HepG2 (cell line): ENCODE data around the gene IMPACT. TPM values are rescaled to one million over a fixed set of nuclear protein-coding genes. Genes with fewer than 3 reads are reported as not detected.

ENCODE experiments used
- ATAC-seq: fragments of 200-7000 bp; cut with Tn5 transposase; 3 replicates; pipeline ENCODE4 v1.9.1; 2020; ENCODE audit warnings: mild to moderate bottlenecking, moderate library complexity
- BruUV-seq: library from RNA; stranded (reverse); fragments of 400-500 nt; replicated peaks from 2 replicates; lab custom pipeline; 2021; lab: Mats Ljungman, UMichigan
- CTCF ChIA-PET: fragments of 300-600 bp; formaldehyde crosslinking; extraction: SDS; loops from one replicate; lab custom pipeline; 2021; ENCODE audit warnings: low total read pairs, inconsistent platforms, low intra/inter-chr PET ratio; lab: Yijun Ruan, JAX
- POLR2A ChIA-PET: fragments of 350-600 bp; sonication (Branson Sonifier 250); formaldehyde crosslinking; loops from one replicate; lab custom pipeline; 2020; ENCODE audit warnings: antibody characterized with exemption, inconsistent platforms; lab: Yijun Ruan, JAX
- DNase-seq: peaks from one replicate; pipeline ENCODE4 v3.0.0-alpha.2; 2015; ENCODE audit warnings: low spot score
- FAIRE-seq: peaks from 3 replicates; lab custom pipeline; 2011; peaks lifted over from hg19 to GRCh38; lab: Jason Lieb, UNC
- H2AFZ ChIP-seq: one replicate; pipeline ENCODE4 v1.6.1; 2011; ENCODE audit warnings: low read length, inconsistent platforms
- H3K27ac ChIP-seq: fragments of 300-600 bp; 3 replicates; pipeline ENCODE4 v1.8.0; 2011; ENCODE audit warnings: mixed run types, mild to moderate bottlenecking, mixed read lengths, low read length, inconsistent platforms; ENCODE audit not compliant: insufficient read depth; ENCODE audit errors: extremely low read length
- H3K27me3 ChIP-seq, 2 experiments: fragments of 200-600 bp in 1 of 2; 2 replicates in 1 of 2; 3 replicates in 1 of 2; pipeline versions ENCODE4 v1.6.0 to v1.8.0; 2011; ENCODE audit warnings: low read length in 2 of 2, mild to moderate bottlenecking in 2 of 2, moderate library complexity in 2 of 2, inconsistent platforms in 1 of 2; ENCODE audit not compliant: insufficient read depth in 2 of 2, control insufficient read depth in 1 of 2
- H3K36me3 ChIP-seq, 2 experiments: fragments of 200-600 bp in 1 of 2; replicated peaks in 1 of 2; 2 replicates in 1 of 2; 3 replicates in 1 of 2; pipeline versions ENCODE4 v1.5.1 to v1.8.0; 2011; ENCODE audit warnings: low read length in 2 of 2, inconsistent platforms in 1 of 2; ENCODE audit not compliant: insufficient read depth in 2 of 2, control insufficient read depth in 1 of 2
- H3K4me1 ChIP-seq: 2 replicates; pipeline ENCODE4 v1.5.1; 2012; ENCODE audit warnings: low read length, inconsistent platforms; ENCODE audit not compliant: insufficient read depth
- H3K4me2 ChIP-seq: 2 replicates; pipeline ENCODE4 v1.6.0; 2011; ENCODE audit warnings: low read depth, low read length, inconsistent platforms
- H3K4me3 ChIP-seq, 3 experiments: fragments of 200-600 bp in 1 of 3; sonication (generic), shearing (Covaris generic) in 1 of 3; replicated peaks in 1 of 3; 2 replicates each; pipeline ENCODE4 v1.5.1; 2011 to 2016; ENCODE audit warnings: low read length in 3 of 3, inconsistent platforms in 2 of 3, low read depth in 2 of 3, mild to moderate bottlenecking in 2 of 3, control low read depth in 1 of 3, mixed read lengths in 1 of 3; ENCODE audit not compliant: insufficient read depth in 1 of 3
- H3K79me2 ChIP-seq: one replicate; pipeline ENCODE4 v1.6.1; 2011; ENCODE audit warnings: low read length, inconsistent platforms; ENCODE audit not compliant: insufficient read depth
- H3K9ac ChIP-seq: 2 replicates; pipeline ENCODE4 v1.6.0; 2011; ENCODE audit warnings: mild to moderate bottlenecking, low read depth, low read length, inconsistent platforms; ENCODE audit not compliant: insufficient read depth
- H3K9me3 ChIP-seq: 2 replicates; pipeline ENCODE4 v1.5.1; 2012; ENCODE audit warnings: mild to moderate bottlenecking, low read length
- H4K20me1 ChIP-seq: 2 replicates; pipeline ENCODE4 v1.6.0; 2011; ENCODE audit warnings: inconsistent platforms, mild to moderate bottlenecking, low read length, moderate library complexity; ENCODE audit not compliant: insufficient read depth
- FOXA3 ChIP-seq: IDR thresholded peaks from 2 replicates; pipeline ENCODE4 v1.6.1; 2016; ENCODE audit warnings: missing genetic modification reagents, missing compliant biosample characterization
- GTF2F1 ChIP-seq: fragments of 150-350 bp; IDR thresholded peaks from 2 replicates; pipeline ENCODE4 v1.6.1; 2014; ENCODE audit warnings: low read length
- NFAT5 ChIP-seq: sonication (generic); formaldehyde crosslinking; IDR thresholded peaks from 2 replicates; pipeline ENCODE4 v1.4.0; 2020; ENCODE audit warnings: missing genetic modification reagents
- PRDM4 ChIP-seq: sonication (generic); formaldehyde crosslinking; IDR thresholded peaks from 2 replicates; pipeline ENCODE4 v1.9.0; 2021; ENCODE audit warnings: missing genetic modification reagents, borderline replicate concordance
- RBFOX2 ChIP-seq: fragments of 200-400 bp; formaldehyde crosslinking; IDR thresholded peaks from 2 replicates; pipeline ENCODE4 v1.6.1; 2017; ENCODE audit warnings: low read depth, mild to moderate bottlenecking, low read length
- RBM22 ChIP-seq: fragments of 200-400 bp; formaldehyde crosslinking; optimal IDR thresholded peaks from 2 replicates; pipeline ENCODE3; 2017; ENCODE audit warnings: mild to moderate bottlenecking, low read length, moderate library complexity
- SPEN ChIP-seq: sonication (generic); formaldehyde crosslinking; IDR thresholded peaks from 2 replicates; pipeline ENCODE4 v1.5.1; 2020; ENCODE audit warnings: low read depth, mild to moderate bottlenecking, missing genetic modification reagents
- ZNF75D ChIP-seq: sonication (generic); formaldehyde crosslinking; IDR thresholded peaks from 2 replicates; pipeline ENCODE4 v1.8.1; 2023; ENCODE audit warnings: missing genetic modification reagents, mild to moderate bottlenecking, borderline replicate concordance
- WGBS: methylation state at CpG from one replicate; pipeline ENCODE4 v1.1.6; 2017; ENCODE audit warnings: low lambda C conversion rate; 5-methylcytosine and 5-hydroxymethylcytosine counted together
- in situ Hi-C: cut with HindIII; loops from 2 replicates; pipeline ENCODE4 v1.10.0; 2017; ENCODE audit warnings: low pct_unique_long_range_greater_than_20kb; ENCODE audit not compliant: extremely low pct_ligation_motif_present
- intact Hi-C: fragments of 100-400 bp; cut with micrococcal nuclease; formaldehyde crosslinking; loops from one replicate; pipeline ENCODE4 v1.10.0; 2022; ENCODE audit not compliant: unreplicated experiment
- polyA plus RNA-seq, 8 experiments: library from polyadenylated mRNA; depleted of rRNA in 3 of 8; stranded (reverse) in 7 of 8; unstranded in 1 of 8; fragments of >200 nt; fragmentation: Illumina TruSeq in 4 of 8; extraction: Trizol in 4 of 8; gene quantifications; 2 replicates each; pipeline versions ENCODE4 v1.2.1 to v1.2.3, GENCODE V29; 2011 to 2016; ENCODE audit warnings: low read depth in 4 of 8, missing spikeins in 1 of 8, mixed read lengths in 1 of 8; ENCODE audit not compliant: insufficient read depth in 1 of 8
- total RNA-seq, 5 experiments: library from RNA; depleted of rRNA; stranded (reverse); fragments of >200 nt; fragmentation: Illumina TruSeq; extraction: Trizol; gene quantifications; 2 replicates each; pipeline ENCODE4 v1.2.3, GENCODE V29; 2016; ENCODE audit warnings: low read depth in 1 of 5
- TF ChIP-seq, protein P1 (sequence below): IDR thresholded peaks from 2 replicates; pipeline ENCODE4 v1.6.1; 2016; ENCODE audit warnings: low read depth, control low read depth
- TF ChIP-seq, protein P2 (sequence below): sonication (generic); formaldehyde crosslinking; IDR thresholded peaks from 2 replicates; pipeline ENCODE4 v1.5.1; 2020; ENCODE audit warnings: mild to moderate bottlenecking, missing genetic modification reagents, borderline replicate concordance

Gene IMPACT
- total and polyA plus RNA-seq, 2 of the 13 experiments (the other 11 are each of a cell fraction or from before 2014, with no cell fraction given): 5.0 to 7.7 TPM

- H3K27ac ChIP-seq: no peak overlapping the region
- no peak overlapping the region for H3K4me2 ChIP-seq
- FAIRE-seq (no peak), DNase-seq (no peak), ATAC-seq (no peak)
- no peaks in the 10 kb centered on the region for H3K79me2 ChIP-seq
- 63% methylated on average over 4 of the region's 4 CpGs for WGBS
- H3K4me1 ChIP-seq: peaks cover 10% of the 10 kb centered on the region; the same call in 1 of the 2 replicates
- no peak overlapping the region for H3K9ac ChIP-seq
- no peak overlapping the region for H3K4me3 ChIP-seq
- no peaks in the 10 kb centered on the region for H4K20me1 ChIP-seq
- ChIA-PET POLR2A (no interaction called here), CTCF (no interaction called here)
- no TSS peak for BruUV-seq
- H3K9me3 ChIP-seq: peaks cover 8% of the 10 kb centered on the region; the same call in 1 of the 2 replicates
- no peaks in the 10 kb centered on the region for H3K36me3 ChIP-seq
- intact Hi-C loops (no loop called here), in situ Hi-C loops (no loop called here)
- H3K27me3 ChIP-seq: no peaks in the 10 kb centered on the region; a peak in 1 of 5 replicates
- no peak overlapping the region for H2AFZ ChIP-seq
- TF ChIP-seq NFAT5: no peak
- no peak for TF ChIP-seq RBM22
- TF ChIP-seq RBFOX2: no peak
- TF ChIP-seq, protein P1, sequence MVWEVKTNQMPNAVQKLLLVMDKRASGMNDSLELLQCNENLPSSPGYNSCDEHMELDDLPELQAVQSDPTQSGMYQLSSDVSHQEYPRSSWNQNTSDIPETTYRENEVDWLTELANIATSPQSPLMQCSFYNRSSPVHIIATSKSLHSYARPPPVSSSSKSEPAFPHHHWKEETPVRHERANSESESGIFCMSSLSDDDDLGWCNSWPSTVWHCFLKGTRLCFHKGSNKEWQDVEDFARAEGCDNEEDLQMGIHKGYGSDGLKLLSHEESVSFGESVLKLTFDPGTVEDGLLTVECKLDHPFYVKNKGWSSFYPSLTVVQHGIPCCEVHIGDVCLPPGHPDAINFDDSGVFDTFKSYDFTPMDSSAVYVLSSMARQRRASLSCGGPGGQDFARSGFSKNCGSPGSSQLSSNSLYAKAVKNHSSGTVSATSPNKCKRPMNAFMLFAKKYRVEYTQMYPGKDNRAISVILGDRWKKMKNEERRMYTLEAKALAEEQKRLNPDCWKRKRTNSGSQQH (CRISPR knock-in tag): no peak
- TF ChIP-seq FOXA3 (CRISPR knock-in tag): no peak
- TF ChIP-seq GTF2F1: no peak
- TF ChIP-seq SPEN (CRISPR knock-in tag): no peak
- no peak for TF ChIP-seq PRDM4 (CRISPR knock-in tag)
- no peak for TF ChIP-seq ZNF75D (CRISPR knock-in tag)
- TF ChIP-seq, protein P2, sequence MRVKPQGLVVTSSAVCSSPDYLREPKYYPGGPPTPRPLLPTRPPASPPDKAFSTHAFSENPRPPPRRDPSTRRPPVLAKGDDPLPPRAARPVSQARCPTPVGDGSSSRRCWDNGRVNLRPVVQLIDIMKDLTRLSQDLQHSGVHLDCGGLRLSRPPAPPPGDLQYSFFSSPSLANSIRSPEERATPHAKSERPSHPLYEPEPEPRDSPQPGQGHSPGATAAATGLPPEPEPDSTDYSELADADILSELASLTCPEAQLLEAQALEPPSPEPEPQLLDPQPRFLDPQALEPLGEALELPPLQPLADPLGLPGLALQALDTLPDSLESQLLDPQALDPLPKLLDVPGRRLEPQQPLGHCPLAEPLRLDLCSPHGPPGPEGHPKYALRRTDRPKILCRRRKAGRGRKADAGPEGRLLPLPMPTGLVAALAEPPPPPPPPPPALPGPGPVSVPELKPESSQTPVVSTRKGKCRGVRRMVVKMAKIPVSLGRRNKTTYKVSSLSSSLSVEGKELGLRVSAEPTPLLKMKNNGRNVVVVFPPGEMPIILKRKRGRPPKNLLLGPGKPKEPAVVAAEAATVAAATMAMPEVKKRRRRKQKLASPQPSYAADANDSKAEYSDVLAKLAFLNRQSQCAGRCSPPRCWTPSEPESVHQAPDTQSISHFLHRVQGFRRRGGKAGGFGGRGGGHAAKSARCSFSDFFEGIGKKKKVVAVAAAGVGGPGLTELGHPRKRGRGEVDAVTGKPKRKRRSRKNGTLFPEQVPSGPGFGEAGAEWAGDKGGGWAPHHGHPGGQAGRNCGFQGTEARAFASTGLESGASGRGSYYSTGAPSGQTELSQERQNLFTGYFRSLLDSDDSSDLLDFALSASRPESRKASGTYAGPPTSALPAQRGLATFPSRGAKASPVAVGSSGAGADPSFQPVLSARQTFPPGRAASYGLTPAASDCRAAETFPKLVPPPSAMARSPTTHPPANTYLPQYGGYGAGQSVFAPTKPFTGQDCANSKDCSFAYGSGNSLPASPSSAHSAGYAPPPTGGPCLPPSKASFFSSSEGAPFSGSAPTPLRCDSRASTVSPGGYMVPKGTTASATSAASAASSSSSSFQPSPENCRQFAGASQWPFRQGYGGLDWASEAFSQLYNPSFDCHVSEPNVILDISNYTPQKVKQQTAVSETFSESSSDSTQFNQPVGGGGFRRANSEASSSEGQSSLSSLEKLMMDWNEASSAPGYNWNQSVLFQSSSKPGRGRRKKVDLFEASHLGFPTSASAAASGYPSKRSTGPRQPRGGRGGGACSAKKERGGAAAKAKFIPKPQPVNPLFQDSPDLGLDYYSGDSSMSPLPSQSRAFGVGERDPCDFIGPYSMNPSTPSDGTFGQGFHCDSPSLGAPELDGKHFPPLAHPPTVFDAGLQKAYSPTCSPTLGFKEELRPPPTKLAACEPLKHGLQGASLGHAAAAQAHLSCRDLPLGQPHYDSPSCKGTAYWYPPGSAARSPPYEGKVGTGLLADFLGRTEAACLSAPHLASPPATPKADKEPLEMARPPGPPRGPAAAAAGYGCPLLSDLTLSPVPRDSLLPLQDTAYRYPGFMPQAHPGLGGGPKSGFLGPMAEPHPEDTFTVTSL (CRISPR knock-in tag): no peak
Measured at GRCh38 chr18:24429188-24429587, 2.7 kb downstream of the IMPACT start.
